WTC11 (cell line): ENCODE measurements around the gene EIF4E1B.

ENCODE experiments used
- ETV6 ChIP-seq: sonication (generic); formaldehyde crosslinking; IDR thresholded peaks from 2 replicates; pipeline ENCODE4 v1.8.1; 2022; ENCODE audit warnings: mild to moderate bottlenecking, missing genetic modification reagents
- NFYB ChIP-seq: sonication (generic); formaldehyde crosslinking; conservative IDR thresholded peaks from 2 replicates; pipeline ENCODE4 v1.8.0; 2022; ENCODE audit warnings: low read depth, missing genetic modification reagents
- ZNF121 ChIP-seq: sonication (generic); formaldehyde crosslinking; IDR thresholded peaks from 2 replicates; pipeline ENCODE4 v1.8.0; 2023; ENCODE audit warnings: missing genetic modification reagents
- TF ChIP-seq, protein P1 (sequence below): fragments of 200-600 bp; IDR thresholded peaks from 2 replicates; pipeline ENCODE4 v1.8.0; 2022; ENCODE audit warnings: antibody characterized with exemption
- TF ChIP-seq, protein P2 (sequence below): sonication (generic); formaldehyde crosslinking; IDR thresholded peaks from 2 replicates; pipeline ENCODE4 v1.8.0; 2022; ENCODE audit warnings: mild to moderate bottlenecking, missing genetic modification reagents
- TF ChIP-seq, protein P3 (sequence below): sonication (generic); formaldehyde crosslinking; IDR thresholded peaks from 2 replicates; pipeline ENCODE4 v1.8.1; 2023; ENCODE audit warnings: mild to moderate bottlenecking, missing genetic modification reagents

DNA sequence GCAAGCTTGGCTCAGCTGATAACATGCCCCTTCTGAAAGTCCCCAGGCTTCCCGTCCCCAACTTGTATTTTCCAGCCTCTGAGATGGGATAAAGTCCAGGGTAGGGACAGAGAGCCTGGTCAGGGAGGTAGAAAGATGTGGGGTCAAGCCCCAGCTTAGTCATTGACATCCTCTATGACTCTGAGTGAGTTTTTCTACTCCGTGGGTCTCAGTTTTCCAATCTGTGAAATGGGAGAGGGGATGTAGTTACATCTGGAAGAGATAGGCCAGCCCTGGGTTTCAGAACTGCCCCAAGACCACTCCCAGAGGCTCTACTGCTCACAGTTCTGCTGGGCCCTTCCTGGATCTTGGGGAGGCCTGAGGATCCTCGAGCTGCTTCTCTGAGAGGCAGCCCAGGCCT is 23.6 kb upstream of the EIF4E1B start:
- no peak for TF ChIP-seq ETV6 (CRISPR knock-in tag)
- no peak for TF ChIP-seq NFYB (CRISPR knock-in tag)
- TF ChIP-seq, protein P1, sequence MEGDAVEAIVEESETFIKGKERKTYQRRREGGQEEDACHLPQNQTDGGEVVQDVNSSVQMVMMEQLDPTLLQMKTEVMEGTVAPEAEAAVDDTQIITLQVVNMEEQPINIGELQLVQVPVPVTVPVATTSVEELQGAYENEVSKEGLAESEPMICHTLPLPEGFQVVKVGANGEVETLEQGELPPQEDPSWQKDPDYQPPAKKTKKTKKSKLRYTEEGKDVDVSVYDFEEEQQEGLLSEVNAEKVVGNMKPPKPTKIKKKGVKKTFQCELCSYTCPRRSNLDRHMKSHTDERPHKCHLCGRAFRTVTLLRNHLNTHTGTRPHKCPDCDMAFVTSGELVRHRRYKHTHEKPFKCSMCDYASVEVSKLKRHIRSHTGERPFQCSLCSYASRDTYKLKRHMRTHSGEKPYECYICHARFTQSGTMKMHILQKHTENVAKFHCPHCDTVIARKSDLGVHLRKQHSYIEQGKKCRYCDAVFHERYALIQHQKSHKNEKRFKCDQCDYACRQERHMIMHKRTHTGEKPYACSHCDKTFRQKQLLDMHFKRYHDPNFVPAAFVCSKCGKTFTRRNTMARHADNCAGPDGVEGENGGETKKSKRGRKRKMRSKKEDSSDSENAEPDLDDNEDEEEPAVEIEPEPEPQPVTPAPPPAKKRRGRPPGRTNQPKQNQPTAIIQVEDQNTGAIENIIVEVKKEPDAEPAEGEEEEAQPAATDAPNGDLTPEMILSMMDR = no peak
- no peak for TF ChIP-seq ZNF121 (CRISPR knock-in tag)
- TF ChIP-seq, protein P2, sequence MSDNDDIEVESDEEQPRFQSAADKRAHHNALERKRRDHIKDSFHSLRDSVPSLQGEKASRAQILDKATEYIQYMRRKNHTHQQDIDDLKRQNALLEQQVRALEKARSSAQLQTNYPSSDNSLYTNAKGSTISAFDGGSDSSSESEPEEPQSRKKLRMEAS = no peak
- TF ChIP-seq, protein P3, sequence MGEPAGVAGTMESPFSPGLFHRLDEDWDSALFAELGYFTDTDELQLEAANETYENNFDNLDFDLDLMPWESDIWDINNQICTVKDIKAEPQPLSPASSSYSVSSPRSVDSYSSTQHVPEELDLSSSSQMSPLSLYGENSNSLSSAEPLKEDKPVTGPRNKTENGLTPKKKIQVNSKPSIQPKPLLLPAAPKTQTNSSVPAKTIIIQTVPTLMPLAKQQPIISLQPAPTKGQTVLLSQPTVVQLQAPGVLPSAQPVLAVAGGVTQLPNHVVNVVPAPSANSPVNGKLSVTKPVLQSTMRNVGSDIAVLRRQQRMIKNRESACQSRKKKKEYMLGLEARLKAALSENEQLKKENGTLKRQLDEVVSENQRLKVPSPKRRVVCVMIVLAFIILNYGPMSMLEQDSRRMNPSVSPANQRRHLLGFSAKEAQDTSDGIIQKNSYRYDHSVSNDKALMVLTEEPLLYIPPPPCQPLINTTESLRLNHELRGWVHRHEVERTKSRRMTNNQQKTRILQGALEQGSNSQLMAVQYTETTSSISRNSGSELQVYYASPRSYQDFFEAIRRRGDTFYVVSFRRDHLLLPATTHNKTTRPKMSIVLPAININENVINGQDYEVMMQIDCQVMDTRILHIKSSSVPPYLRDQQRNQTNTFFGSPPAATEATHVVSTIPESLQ (CRISPR knock-in tag) = no peak
